Stomach (tissue), 9 donors: ENCODE data around the gene FAM9C. TPM values are rescaled to one million over a fixed set of nuclear protein-coding genes. Genes with fewer than 3 reads are reported as not detected.
A peak's percentile ranks its signal among the peaks of the same experiment; 100 is the strongest.

Source experiments
- DNase-seq, 2 donors: peaks; one replicate each; pipeline versions ENCODE4 v3.0.0 to v3.0.0-alpha.2; 2013 to 2019
- H3K27ac ChIP-seq, 5 donors: fragments of 200-600 bp in 4 of 5; sonication (generic) in 4 of 5; one replicate each; pipeline ENCODE4 v1.5.1; 2013 to 2019; ENCODE audit warnings: mild to moderate bottlenecking in 1 of 5, moderate library complexity in 1 of 5
- H3K27me3 ChIP-seq, 3 donors: fragments of 200-600 bp; sonication (generic); one replicate each; pipeline ENCODE4 v1.5.1; 2017 to 2019; ENCODE audit warnings: mixed run types in 1 of 3
- H3K36me3 ChIP-seq, 4 donors: fragments of 200-600 bp; sonication (generic); 1 replicate in 3 of 4; 2 replicates in 1 of 4; pipeline ENCODE4 v1.5.1; 2016 to 2019
- H3K4me1 ChIP-seq, 4 donors: fragments of 200-600 bp; sonication (generic); one replicate each; pipeline ENCODE4 v1.5.1; 2016 to 2019
- H3K4me3 ChIP-seq, 4 donors: fragments of 200-600 bp; sonication (generic) in 3 of 4; one replicate each; pipeline ENCODE4 v1.5.1; 2016 to 2019; ENCODE audit warnings: mild to moderate bottlenecking in 1 of 4
- H3K9me3 ChIP-seq, 4 donors: fragments of 200-600 bp; sonication (generic); one replicate each; pipeline ENCODE4 v1.5.1; 2016 to 2019
- CTCF ChIP-seq, 7 experiments: fragments of 450-650 bp in 4 of 7; fragments of 200-600 bp in 3 of 7; sonication (generic) in 3 of 7; IDR thresholded peaks; one replicate each; pipeline ENCODE4 v1.5.1; 2016 to 2019; ENCODE audit warnings: antibody characterized with exemption in 7 of 7, control low read depth in 2 of 7, mild to moderate bottlenecking in 1 of 7
- EP300 ChIP-seq: sonication (generic); formaldehyde crosslinking; IDR thresholded peaks from one replicate; pipeline ENCODE4 v1.6.1; 2017; ENCODE audit warnings: antibody characterized with exemption
- POLR2A ChIP-seq, 4 donors: fragments of 450-650 bp; IDR thresholded peaks; one replicate each; pipeline ENCODE4 v1.6.1; 2016; ENCODE audit warnings: antibody characterized with exemption in 4 of 4, control low read depth in 2 of 4, mild to moderate bottlenecking in 1 of 4, moderate library complexity in 1 of 4
- POLR2AphosphoS5 ChIP-seq, 3 donors: sonication (generic); formaldehyde crosslinking; IDR thresholded peaks; one replicate each; pipeline ENCODE4 v1.6.1; 2016; ENCODE audit warnings: antibody characterized with exemption in 3 of 3
- WGBS, 5 donors: extraction: QIAGEN DNeasy Blood & Tissue Kit in 3 of 5; methylation state at CpG; one replicate each; pipeline versions ENCODE4 v1.1.5 to v1.1.7; 2013 to 2018; 5-methylcytosine and 5-hydroxymethylcytosine counted together
- intact Hi-C: fragments of 100-400 bp; cut with DNase I; formaldehyde crosslinking; loops from one replicate; pipeline ENCODE4 v1.15.1; 2023; ENCODE audit warnings: low total_unique reads
- polyA plus RNA-seq, 3 donors: library from polyadenylated mRNA; stranded (reverse); fragments of 200-250 nt; gene quantifications; one replicate each; pipeline ENCODE4 v1.2.3, GENCODE V29; 2013
- total RNA-seq, 5 donors: library from RNA; depleted of rRNA; stranded (reverse); fragments of >200 nt; gene quantifications; one replicate each; pipeline versions ENCODE4 v1.1.0 to v1.2.3, GENCODE V29; 2014 to 2016
- donor health status: healthy with polysubstance abuse.
- donor health status: Bipolar disorder and iron deficiency.
- donor health status: healthy.

The FAM9C gene
- total and polyA plus RNA-seq, 8 donors, result 0.18 to 0.31 TPM; not detected in 6

GRCh38 chrX:13059637-13060499 is 15.4 kb upstream of the FAM9C start:
- DNase-seq, result no peak

GRCh38 chrX:13055486-13055885 is 11.1 kb upstream of the FAM9C start:
- H3K9me3 ChIP-seq, result no peaks in the 10 kb centered on the region
- H3K27ac ChIP-seq, result no peak overlapping the region
- 71 to 100% (median 97%) methylated on average over 1 of the region's 1 CpG for WGBS, 5 donors
- intact Hi-C loops, result no loop called here
- H3K4me1 ChIP-seq, result peaks cover 0 to 12% (median 7%) of the 10 kb centered on the region in 4 donors
- no peaks in the 10 kb centered on the region for H3K36me3 ChIP-seq
- no peak overlapping the region for H3K4me3 ChIP-seq
- H3K27me3 ChIP-seq, result no peaks in the 10 kb centered on the region
- DNase-seq, result no peak
- TF ChIP-seq CTCF (IDR thresholded peaks at IDR 0.05), result no peak
- TF ChIP-seq POLR2A (IDR thresholded peaks at IDR 0.05), result no peak
- no peak for TF ChIP-seq EP300
- no peak for TF ChIP-seq POLR2AphosphoS5 (IDR thresholded peaks at IDR 0.05)

More at GRCh38 chrX:13059637-13060499, 15.4 kb upstream of the FAM9C start:
- H3K36me3 ChIP-seq, result no peaks in the 10 kb centered on the region
- H3K27ac ChIP-seq, result peak overlapping the region in 3 of 5 donors; percentile 29 to 53 (median 46)
- H3K4me1 ChIP-seq, result peaks cover 0 to 12% (median 7%) of the 10 kb centered on the region in 4 donors
- no peak for TF ChIP-seq CTCF (IDR thresholded peaks at IDR 0.05)
- no peak for TF ChIP-seq POLR2AphosphoS5 (IDR thresholded peaks at IDR 0.05)
- TF ChIP-seq POLR2A (IDR thresholded peaks at IDR 0.05), result no peak
- TF ChIP-seq EP300, result no peak
- no peak overlapping the region for H3K4me3 ChIP-seq
- 40 to 48% (median 46%) methylated on average over 3 of the region's 3 CpGs for WGBS, 5 donors
- H3K9me3 ChIP-seq, result peaks cover 0 to 10% (median 2%) of the 10 kb centered on the region in 4 donors
- H3K27me3 ChIP-seq, result no peaks in the 10 kb centered on the region
- intact Hi-C loops, result no loop called here

- H3K27ac ChIP-seq, result no peak overlapping the region
- H3K4me1 ChIP-seq, result no peaks in the 10 kb centered on the region
- no peak for TF ChIP-seq EP300
- TF ChIP-seq POLR2A (IDR thresholded peaks at IDR 0.05), result no peak
- TF ChIP-seq CTCF (IDR thresholded peaks at IDR 0.05), result no peak
- no peak for TF ChIP-seq POLR2AphosphoS5 (IDR thresholded peaks at IDR 0.05)
- DNase-seq, result no peak
- H3K36me3 ChIP-seq, result no peaks in the 10 kb centered on the region
- H3K4me3 ChIP-seq, result no peak overlapping the region
- no peaks in the 10 kb centered on the region for H3K9me3 ChIP-seq
- intact Hi-C loops, result no loop called here
- no peaks in the 10 kb centered on the region for H3K27me3 ChIP-seq
Measured at GRCh38 chrX:13053171-13053570, 8.8 kb upstream of the FAM9C start.

GRCh38 chrX:13051529-13052172 is 7.2 kb upstream of the FAM9C start:
- Histone ChIP-seq H3K4me3 (no peak overlapping the region), H3K27ac (peak overlapping the region in 2 of 5 donors; percentile 17 to 38), H3K9me3 (no peaks in the 10 kb centered on the region), H3K4me1 (no peaks in the 10 kb centered on the region), H3K27me3 (no peaks in the 10 kb centered on the region), H3K36me3 (no peaks in the 10 kb centered on the region)
- intact Hi-C loops, result no loop called here
- 60 to 77% (median 67%) methylated on average over 4 of the region's 4 CpGs for WGBS, 5 donors
- TF ChIP-seq CTCF (IDR thresholded peaks at IDR 0.05) (no peak), POLR2AphosphoS5 (IDR thresholded peaks at IDR 0.05) (no peak), EP300 (no peak), POLR2A (IDR thresholded peaks at IDR 0.05) (no peak)
- DNase-seq, result peak in 1 of 2 donors; percentile 42
